HL-60/S4 treated with retinoic acid at 250 ng/mL for 4 days and 3 days (cell line): ENCODE measurements around the gene MEX3C.

ENCODE experiments used
- in situ Hi-C: fragments of 300-500 bp; cut with MboI; formaldehyde crosslinking; loops from 2 replicates; pipeline ENCODE4 v1.7.0; 2022; ENCODE audit warnings: low sequenced_read_pairs

MEX3C gene

DNA sequence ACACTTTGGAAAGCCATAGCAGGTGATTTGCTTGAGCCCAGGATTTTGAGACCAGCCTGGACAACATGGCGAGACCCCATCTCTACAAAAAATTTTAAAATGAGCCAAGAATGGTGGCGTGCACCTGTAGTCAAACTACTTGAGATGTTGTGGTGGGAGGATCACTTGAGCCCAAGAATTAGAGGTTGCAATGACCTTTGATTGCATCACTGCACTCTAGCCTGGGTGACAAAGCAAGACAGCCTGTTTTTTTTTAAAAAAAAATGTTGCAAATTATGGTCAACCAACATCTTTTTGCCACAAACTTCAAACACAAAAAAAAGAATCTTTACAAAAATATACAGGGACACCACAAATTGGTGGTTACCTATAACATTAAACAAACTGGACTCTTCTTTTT lies 40.3 kb downstream of the MEX3C start:
- in situ Hi-C loops, result no loop called here

DNA sequence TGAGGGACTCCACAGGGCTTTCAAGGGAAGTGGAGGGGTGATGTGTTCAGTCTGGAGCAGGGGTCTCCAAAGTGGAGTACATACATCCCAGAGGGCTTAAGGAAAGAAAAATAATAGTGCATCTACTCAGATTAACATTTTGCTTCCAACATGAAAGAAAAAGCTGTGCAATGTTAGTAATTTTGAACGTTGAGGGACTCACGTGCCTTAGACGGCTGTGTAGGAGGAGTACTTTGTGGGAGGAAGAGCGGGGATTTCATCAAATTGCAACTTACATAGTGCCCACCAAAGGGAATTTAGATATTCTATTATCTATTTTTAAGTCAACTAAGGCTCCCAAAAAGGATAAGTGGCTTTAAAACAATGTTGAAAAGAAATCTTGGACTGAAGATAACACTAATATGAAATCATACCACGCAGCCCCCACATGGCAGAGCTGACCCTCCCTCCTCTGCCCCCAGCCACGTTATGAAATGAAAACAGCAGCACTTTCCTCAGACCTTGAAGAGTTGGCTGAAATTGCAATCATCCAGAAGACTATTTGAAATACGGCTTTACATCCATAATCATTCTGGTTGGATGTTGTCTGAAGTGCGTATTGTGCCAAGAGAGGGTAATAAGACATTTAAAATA lies 42.9 kb downstream of the MEX3C start:
- in situ Hi-C loops, result no loop called here

DNA sequence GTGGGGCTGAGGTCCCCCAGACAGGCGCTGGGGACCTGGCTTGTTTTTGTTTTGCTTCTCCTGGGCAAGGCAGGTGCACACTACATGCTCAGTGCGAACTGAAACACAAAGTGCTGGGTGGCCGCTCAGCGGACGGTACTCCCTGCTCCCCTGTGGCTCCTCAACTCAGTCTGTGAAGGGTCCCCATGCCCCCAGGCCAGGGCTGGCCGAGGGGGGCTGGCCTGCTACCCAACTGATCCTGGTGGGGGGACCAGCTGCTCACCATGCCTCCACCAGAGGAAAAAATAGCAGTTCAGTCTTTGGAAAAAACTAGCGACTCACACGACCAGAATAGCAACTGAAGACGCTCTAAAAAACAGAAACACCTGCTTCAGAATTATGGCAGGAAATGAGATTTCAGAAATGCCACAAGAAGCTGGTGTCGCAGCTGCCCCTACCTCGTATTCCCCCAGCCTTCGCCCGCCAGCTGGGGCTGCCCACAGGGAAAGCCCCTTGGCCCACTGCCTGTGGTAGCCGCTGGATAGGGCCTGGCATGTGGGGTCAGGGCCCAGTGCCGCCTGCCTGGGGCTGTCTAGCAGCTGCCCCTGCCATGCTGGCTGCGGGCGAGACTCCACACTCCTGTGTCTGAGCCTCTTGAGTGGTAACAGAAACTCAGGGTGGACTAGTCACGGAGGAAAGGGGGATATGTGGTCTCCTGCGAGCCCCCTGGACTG lies 43.7 kb downstream of the MEX3C start:
- in situ Hi-C loops, result no loop called here

DNA sequence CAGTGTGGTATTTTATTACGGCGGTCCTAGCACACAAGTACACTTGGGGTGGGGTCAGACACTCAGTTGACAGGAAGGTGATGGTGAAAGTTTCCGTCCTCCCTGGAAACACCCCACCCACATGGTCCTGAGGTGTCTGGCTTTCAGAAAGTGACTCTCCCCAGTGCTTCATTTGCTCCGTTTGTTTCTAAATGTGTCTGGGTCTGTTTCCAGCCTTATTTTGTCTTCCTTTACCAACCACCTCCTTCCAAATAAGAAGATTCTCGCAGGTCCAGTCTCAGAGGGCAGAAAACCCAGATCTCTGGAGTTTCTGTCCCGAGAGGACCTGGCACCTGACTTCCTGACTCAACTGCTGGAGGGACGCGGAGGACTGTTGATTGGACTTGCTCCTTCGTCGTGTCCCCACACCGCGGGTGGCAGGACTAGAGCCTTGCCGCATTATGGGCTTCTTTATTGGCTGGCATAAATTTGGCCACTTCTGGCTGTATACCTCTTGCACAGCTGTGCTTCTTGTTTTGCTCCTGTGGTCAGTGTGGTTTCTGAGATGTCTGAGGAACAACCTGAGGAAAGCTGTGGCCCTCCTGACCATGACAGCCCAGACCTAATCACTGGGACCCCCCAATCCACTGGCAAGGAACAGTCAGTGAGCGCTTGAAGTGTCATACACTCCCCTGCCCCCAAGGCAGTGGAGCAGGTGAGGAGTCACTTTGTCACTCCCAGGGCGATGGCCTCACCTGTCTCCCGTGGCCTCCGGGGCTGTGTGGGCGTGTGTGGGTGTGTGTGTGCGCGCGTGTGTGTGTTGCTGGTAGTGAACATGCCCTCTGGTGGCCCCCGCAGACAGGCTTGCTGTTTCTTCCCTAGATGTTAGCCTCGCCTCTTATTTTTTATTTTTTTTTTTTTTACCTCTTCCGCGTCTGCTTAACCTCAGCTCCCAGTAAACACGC lies 45.6 kb downstream of the MEX3C start:
- in situ Hi-C loops, result no loop called here

DNA sequence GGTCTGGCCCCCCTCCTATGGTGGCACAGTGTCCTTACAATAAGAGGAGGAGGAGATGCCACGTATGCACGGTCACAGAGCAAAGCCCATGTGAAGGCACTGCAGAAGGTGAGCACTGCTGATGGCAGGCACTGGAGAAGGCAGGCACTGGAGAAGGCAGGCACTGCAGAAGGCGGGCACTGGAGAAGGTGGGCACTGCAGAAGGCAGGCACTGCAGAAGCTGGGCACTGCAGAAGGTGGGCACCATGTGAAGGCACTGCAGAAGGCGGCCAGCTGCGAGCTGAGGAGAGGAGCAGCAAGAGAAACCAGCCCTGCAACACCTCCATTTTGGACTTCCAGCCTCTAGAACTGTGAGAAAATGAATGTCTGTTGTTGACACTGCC lies 46.3 kb downstream of the MEX3C start:
- in situ Hi-C loops, result no loop called here

DNA sequence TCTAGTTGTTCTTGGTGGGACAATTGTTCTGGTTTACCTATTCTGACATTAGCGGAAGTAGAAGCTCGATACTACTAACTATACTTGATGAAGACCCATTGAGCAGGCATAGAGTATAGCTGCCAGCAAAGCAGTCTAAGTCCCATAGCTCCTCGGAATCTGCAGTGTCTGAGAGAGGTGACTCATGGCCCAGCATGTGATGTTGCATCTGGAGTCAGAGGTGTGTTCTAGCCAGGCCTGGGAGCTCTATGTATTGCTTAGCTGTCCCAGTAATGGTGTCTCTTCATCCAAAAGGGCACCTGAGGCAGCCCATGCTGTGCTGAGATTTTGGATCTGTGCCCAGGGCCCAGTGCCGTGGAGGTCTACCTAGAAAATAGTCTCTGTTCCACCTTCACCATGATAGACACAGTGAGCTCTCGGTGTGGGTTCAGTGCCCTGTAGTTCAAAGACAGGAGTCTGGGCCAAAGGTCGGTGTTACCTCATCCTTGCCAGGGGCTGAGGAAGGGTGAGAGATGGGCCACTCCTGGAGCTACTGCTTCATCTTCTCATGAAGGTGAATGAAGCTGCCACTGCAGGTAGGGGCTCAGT lies 47.3 kb downstream of the MEX3C start:
- in situ Hi-C loops, result no loop called here

DNA sequence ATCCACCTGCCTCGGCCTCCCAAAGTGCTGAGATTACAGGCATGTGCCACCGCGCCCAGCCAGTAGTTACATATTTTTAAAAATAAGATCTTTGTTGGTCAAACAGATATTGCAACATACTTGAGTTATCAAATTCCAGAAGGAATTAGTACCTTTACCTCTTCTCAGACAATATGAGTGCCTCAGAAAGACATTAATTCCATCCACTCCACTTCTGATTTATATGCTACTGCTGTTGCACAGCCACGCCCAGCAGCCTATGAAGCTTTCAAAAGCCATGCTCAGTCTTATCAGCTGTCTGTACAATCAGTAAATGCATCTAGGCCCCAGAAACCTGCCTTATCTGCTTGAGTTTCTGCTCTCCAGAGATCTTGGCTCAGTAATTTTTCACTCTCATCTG lies 47.8 kb downstream of the MEX3C start:
- in situ Hi-C loops, result no loop called here

DNA sequence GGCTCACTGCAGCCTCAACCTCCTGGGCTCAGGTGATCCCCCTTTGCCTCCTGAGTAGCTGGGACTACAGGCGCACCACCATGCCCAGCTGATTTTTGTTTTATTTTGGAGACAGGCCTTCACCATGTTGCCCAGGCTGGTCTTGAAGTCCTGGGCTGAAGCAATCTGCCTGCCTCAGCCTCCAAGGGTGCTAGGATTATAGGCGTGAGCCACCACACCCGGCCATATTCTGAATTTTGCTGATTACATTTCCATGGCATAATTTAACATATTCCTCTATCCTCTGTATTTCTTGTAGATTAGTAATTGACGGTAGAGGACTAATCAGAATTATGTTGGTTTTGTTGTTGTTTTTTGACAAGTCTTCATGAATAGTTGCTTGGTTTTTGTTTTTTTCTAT lies 50.6 kb downstream of the MEX3C start:
- in situ Hi-C loops, result no loop called here

DNA sequence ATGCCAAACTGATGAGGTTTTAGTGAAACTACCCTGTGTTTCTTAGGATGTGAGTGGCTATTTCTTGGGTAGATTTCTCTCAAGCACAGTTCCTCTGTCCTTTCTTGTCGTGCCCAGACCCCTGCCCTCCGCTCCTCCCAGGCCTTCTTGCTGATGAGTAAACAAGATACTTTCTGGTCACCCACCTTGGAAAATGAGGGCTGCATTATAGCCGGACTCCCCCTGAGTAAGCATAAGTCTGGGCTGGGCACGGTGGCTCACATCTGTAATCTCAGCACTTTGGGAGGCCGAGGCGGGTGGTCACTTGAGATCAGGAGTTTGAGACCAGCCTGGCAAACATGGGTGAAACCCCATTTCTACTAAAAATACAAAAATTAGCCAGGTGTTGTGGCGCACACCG lies 58.5 kb downstream of the MEX3C start:
- in situ Hi-C loops, result no loop called here

DNA sequence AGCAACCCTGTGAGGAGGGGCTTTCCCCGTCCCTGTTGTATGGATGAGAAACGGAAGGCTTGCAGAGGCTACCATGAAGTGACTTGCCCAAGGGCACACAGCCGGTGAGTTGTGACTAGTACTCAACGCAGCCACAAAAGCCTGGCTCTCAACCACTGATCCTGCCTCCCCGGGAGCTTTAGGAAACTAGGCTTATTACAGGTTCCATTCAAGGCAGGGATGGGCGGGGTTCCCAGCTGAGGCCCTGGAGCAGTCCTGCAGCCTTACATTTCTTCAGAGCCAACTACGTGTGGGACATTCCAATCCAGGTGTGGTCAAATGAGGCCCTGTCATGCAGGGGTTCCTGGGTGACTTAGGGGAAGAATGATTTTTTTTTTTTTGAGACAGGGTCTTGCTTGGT lies 59.6 kb downstream of the MEX3C start:
- in situ Hi-C loops, result no loop called here

DNA sequence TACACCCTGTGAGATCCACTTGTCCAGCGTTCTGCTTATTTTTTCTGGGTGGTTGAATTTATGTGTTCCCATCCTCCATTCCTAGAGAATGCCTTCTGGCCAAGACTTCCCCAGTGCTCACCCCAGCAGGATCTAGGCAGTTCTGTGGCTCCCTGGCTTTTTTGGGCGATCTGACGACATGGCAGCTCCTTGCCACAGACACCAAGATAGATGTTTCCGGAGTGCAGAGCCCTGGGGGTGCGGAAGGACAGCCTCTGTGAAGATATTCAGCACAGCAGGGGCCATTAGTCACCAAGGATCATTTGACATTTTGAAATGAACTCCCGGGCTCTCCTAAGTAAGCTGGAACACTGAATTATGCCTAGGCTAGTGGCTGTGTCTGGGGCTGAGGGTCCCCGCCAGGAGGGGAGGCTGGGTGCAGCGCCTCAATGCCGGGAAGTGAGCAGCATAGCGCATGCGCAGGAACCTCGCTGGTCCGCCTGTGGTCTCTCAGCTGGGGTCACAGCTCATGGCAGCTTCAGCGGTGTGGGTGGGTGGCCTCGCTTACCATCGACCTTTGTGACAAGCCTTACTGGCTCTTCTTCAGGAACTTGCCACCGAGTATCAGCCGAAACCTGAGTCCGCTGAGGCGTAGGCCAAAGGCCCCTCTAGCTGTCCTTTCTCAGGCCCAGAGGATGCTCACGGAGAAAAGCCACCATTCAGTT lies 60.3 kb downstream of the MEX3C start:
- in situ Hi-C loops, result no loop called here

DNA sequence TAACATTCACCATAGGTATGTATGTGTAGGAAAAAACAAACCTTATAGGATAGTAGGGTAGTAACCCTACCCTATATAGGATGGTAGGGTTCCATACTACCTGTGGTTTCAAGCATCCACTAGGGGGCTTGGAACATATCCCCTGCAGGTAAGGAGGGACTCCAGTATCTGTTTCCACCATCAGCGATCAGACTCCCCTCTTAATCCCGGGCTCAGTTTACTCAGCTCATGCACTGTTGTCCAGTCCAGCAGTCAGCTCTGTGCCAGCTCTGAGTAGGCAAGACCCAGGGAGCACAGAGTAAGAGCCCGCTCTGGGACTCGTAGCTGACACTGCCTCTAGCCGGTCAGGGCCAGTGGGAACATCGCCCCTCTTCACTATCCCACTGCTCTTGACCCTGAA lies 61.7 kb downstream of the MEX3C start:
- in situ Hi-C loops, result no loop called here

DNA sequence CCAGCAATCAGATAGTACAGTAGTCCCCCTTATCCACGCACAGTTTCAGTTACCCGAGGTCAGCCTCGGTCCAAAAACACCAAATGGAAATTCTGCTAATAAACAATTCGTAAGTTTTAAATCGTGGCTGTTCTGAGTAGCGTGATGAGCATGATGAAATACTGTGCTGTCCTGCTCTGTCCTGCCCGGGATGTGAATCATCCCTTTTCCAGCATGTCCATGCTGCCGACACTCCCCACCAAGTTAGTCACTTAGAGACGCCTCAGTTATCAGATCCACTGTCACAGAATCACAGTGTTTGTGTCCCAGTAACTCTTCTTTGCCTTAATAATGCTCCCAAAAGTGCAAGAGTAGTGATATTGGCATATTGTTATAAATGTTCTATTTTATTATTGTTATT lies 62.1 kb downstream of the MEX3C start:
- in situ Hi-C loops, result no loop called here

DNA sequence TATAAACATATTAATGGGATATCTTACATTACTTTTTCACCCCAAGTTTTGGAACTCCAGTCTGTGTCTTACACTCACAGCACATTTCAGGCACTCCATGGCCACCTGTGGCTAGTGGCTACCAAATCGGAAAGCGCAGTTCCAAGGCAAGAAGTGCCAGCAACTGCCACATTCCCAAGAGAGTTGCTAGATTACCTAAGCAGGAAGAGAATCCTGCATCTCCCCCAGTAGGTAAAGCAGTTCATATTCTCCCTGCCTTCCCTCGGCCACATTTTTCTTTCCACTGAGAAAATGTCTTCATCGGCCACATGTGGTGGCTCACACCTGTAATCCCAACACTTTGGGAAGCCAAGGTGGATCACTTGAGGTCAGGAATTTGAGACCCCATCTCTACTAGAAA lies 62.8 kb downstream of the MEX3C start:
- in situ Hi-C loops, result no loop called here

DNA sequence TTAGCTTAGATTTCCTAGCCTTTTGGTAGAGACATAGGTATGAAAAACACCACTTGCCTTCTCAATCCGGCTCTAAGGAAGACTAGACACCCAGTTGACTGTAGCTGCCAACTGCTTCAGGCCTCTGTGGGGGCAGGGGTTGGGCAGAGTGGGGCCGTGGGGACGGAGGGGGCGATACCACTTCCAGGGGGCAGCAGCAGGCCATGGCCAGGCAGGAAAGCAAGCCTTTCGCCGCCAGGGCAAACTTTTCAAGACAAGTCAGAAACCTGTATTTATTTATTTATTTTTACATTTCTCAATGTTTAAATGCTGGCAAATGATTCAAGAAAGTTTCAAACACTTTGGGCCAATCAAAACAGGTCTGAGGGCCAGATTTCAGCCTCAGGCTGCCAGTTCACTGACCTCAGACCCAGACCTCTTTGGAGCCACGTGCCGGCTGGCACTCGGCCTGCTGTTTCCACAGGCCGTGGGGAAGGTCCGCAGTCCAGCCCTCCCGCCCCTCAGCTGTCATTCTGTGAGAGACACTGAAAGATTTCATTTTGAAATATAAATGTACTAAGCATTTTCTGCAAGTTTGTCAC lies 63.8 kb downstream of the MEX3C start:
- in situ Hi-C loops, result no loop called here

DNA sequence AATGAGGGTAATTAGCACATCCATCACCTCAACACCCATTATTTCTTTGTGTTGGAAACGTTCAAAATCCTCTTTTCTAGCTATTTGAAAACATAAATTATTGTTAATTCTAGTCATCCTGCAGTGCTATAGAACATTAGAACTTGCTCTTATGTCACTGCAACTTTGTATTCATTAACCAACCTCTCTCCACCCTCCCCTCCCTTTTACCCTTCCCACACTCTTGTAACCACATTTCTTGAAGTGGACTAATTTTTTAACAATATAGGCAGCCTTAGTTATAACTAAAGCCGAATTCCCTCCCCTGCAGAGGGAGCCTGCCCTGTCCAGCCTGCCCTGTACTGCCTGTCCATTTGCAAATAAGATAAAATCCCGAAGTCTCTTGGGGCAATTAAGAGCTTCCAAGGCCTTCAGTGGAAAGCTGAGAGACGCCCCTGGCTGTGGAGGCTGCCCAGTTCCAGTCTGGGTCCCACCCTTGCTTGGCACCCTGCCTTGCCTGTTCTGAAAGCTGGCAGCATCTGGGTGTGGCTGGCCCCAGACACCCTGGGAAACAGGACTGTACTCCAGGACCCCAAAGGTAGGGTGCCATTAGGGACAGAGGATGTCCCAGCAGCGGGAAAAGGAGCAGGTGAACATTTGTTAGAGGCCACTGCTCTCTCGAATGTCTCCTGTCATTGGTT lies 65.1 kb downstream of the MEX3C start:
- in situ Hi-C loops, result no loop called here

DNA sequence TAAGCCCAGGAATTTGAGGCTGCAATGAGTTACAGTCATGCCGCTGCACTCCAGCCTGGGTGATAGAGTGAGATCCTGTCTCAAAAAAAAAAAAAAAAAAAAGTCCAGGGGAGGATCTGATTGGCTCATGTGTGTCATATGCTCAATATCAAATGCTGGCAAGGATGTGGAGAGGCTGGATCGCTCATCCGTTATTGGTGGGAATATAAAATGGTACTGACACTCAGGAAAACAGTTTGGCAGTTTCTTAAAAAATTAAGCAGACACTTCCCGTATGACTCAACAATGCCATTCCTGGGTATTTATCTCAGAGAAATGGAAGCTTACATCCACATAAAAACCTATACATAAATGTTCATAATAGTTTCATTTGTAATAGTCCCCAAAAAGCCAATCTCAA lies 68.9 kb downstream of the MEX3C start:
- in situ Hi-C loops, result no loop called here

DNA sequence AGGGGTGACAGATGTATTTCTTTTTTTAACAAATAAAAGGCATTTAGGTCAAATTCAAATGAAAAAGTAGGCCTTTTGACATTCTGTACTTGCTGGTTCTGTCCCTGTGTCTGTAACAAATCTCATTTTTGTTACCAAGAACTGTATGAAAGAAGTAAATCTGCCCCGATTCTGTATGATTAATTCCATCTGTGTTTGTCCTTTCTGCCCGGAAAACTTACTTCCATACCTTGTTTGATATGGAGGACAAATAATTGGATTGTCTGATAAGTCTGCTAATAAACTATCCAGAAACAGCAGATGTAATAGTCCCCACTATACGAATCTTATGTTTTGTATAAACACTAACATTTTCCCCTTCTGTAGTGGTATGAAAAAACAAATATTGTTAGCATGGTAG lies 69.8 kb downstream of the MEX3C start:
- in situ Hi-C loops, result no loop called here

DNA sequence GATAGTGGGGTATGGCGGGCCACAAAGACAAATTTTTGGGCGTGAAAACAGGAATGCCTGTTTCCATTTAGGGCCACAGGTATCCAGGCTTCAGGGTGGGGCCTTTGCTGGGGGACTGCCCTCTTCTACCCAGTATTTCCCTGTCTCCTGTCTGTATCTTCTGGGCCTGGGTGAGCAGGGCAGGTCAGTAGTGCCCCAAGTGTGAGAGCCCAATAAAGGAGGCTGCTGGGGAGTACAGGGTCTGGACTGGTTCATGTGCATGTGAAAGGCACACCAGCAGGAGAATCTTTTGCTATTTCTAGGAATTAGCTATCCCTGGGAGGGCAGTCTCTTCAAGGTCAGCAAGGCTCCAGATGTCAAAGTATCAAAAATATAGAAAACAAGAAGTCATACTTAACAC lies 71.5 kb downstream of the MEX3C start:
- in situ Hi-C loops, result no loop called here
